NOMO-1 (cell line): Measurements from ENCODE around the gene AMOTL2.

Source experiments
- DNase-seq, 2 experiments: peaks; one replicate each; lab custom pipeline; 2025; ENCODE audit not compliant: unreplicated experiment in 2 of 2; lab: John Stamatoyannopoulos, UW

Gene AMOTL2

GRCh38 chr3:134337071-134337482, 37.2 kb downstream of the AMOTL2 start:
- no peak for DNase-seq

GRCh38 chr3:134336587-134336986, 37.7 kb downstream of the AMOTL2 start:
- no peak for DNase-seq

DNA sequence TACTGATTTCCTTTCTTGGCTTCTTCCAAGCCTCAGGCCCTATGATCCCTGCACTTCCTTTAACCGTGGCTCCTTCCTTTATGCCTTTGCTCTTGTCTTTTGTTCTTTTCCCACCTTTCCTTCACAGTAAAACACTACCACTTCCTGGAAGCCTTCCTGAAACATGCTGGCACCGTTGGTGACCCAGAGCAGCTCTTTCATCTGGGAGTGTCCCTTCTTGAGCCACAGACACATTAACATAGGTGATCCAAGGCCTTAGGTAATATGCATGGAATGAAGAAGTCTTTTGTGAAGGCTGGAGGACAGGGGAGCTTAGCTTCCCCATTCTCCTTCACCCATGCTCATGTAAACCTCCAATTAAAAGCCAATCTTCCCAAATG, 39.4 kb downstream of the AMOTL2 start:
- no peak for DNase-seq

- DNase-seq, result no peak
Measured at GRCh38 chr3:134334231-134334900, 39.9 kb downstream of the AMOTL2 start.

- no peak for DNase-seq
Measured at GRCh38 chr3:134333522-134334181, 40.6 kb downstream of the AMOTL2 start.

DNA sequence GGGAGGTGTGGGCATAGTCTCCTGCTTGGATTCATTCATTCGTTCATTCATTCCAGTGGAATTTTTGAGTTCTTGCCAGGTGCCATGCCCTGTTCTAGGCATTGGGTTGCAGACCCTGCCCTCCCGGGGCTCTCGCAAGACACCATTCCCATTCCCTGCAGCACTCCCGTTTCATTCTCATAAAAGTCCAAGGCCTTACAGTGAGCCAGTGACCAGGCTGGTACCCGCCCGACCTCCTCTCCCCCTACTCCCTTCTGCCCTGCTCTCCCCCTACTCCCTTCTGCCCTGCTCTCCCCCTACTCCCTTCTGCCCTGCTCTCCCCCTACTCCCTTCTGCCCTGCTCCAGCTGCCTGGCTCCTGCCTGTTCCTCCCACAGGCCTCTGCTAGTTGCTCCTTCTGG, 41.9 kb downstream of the AMOTL2 start:
- no peak for DNase-seq

DNA sequence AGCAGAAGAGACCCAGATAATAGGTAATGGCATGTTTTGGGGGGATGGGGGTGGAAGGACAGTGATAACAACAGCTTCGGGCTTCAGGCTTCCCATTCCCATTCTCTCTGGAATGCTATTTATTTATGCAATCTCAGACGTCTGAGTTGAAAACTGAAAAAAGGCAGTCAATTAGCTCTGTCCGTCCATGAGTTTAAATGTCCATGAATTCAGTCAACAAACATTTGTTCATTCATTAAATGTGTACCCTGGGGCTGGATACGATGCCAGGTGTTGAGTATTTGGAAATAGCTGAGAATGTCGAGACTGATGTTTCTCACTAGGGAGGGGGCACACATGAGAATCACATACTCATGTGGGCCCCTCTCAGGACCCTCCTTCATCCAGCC, 42.4 kb downstream of the AMOTL2 start:
- no peak for DNase-seq

GRCh38 chr3:134330883-134331810, 43.1 kb downstream of the AMOTL2 start:
- DNase-seq, result no peak

DNA sequence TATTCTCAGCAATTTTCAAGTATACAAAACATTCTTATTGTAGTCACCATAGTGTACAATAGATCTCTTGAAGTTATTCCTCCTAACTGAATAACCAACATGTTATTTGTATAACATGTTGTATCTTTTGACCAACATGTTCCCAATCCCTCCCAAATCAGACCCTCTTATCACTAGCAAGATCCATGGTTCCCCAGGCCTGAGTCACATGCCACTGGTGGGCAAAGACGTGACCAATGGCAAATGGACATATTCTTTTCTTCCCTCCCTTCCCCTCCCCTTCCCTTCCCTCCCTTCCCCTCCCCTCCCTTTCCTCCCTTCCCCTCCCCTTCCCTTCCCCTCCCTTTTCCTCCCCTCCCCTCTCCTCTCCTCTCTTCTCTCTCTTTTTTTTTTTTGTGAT, 45.4 kb downstream of the AMOTL2 start:
- DNase-seq, result no peak

DNA sequence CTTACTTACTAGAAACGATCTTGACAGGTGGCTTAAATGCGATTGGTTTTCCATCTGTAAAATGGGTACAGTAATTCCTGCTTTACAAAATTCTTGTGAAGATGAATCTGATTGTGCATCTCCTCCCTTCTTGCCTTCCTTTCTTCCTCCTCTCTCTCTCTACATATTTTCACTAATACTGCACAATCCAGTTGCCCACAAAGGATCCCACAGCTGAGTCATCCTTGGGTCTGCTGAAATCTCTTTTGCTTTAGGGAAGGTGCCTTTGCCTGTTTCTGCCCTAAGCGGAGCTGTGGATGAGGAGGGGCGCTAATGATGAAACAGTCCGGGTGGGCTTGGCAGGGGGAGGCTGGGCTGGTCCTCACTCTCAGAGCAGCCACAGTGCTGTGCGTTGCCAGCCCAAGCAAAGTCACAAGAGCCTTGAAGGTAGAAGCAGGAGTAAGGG, 46.1 kb downstream of the AMOTL2 start:
- DNase-seq, result peak in 1 of 2 experiments; percentile 22

GRCh38 chr3:134327594-134327975, 46.7 kb downstream of the AMOTL2 start:
- DNase-seq, result no peak

- no peak for DNase-seq
Measured at GRCh38 chr3:134326760-134327593, 47.3 kb downstream of the AMOTL2 start.

- no peak for DNase-seq
Measured at GRCh38 chr3:134326126-134326525, 48.1 kb downstream of the AMOTL2 start.

DNA sequence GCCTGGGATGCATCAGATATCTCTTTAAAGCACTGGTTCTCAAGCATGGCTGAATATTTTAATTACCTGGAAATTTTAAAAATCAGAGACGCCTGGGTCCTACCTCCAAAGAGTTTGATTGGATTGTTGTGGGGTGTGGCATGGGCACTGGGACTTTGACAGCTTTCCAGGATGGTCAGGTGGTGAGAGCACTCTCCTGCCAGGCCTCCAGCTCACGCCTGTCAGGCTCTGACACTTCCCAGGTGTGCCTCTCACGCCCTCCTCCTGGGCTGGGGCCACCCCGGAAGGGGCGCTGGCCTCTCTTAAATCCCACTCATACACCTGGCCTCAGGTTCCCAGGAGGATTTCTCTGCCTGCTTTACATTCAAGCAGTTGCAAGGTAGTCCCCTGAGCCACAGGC, 48.5 kb downstream of the AMOTL2 start:
- DNase-seq, result no peak

- DNase-seq, result no peak
Measured at GRCh38 chr3:134325061-134325705, 49.1 kb downstream of the AMOTL2 start.

- DNase-seq, result no peak
Measured at GRCh38 chr3:134323966-134324962, 50.0 kb downstream of the AMOTL2 start.

DNA sequence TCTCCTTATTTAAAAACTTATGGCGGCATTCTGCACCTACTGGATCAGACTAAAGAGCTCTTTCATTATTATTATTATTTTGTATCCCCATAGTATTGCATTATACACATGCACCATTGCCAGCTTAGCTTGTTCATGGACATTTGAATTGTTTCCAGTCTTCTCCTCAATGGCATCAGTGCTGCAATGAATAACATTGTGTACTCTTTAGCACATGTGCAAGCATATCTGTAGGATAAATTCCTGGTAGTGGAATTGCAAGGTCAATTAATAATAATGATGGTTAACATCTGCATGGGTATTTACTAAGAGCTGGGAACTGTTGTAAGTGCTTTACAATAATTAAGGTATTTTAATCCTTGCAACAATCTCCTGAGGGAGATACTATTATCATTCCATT, 52.0 kb downstream of the AMOTL2 start:
- DNase-seq, result no peak

GRCh38 chr3:134320749-134321148, 53.5 kb downstream of the AMOTL2 start:
- DNase-seq, result no peak

GRCh38 chr3:134319931-134320330, 54.3 kb downstream of the AMOTL2 start:
- DNase-seq, result no peak
